KG1 (cell line): ENCODE data around the gene STX3.
"Not testable (repeated sequence)": the region's sequence is repeated elsewhere in the genome, so short reads cannot be mapped to it uniquely, and the experiment has no call there.

Experiments used
- DNase-seq: peaks from one replicate; lab custom pipeline; 2025; lab: John Stamatoyannopoulos, UW

The STX3 gene

DNA sequence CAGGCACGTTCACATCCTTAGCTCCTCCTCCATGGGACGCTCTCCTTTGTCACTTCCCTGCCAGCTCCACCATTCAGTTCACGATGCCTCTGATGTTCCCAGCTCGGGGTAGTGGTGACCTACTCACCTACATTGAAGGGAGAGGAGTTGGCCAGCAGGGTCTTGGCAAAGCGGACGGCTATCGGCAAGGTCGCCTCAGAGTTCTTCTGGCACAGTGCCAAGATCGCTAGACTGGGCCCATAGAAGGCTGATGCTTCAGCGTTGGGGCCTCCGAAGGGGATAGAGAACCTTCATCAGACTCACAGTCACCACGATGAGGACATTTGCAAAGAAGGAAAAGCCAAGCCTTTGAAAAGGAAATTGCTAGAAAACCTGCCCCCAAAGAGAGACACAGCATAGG, 87.1 kb downstream of the STX3 start:
- DNase-seq: no peak

DNA sequence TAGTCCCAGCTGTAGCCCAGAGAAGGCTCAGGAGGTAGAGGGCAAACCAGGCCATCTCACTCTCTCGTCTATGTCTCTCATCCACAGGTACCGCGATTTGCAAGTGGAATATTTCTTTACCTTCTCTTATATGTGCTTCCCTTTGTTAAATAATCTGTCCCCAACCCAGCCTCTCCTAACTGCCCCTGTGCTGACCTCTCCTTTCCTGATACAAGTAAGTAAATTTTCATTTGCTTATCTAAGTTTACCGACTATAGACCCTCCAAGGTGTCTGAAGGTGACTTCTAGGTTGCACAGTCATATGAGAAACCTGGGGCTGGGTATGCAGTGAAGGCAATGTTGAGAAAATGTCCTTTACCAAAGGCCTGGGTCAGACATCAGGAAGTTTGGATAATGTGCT, 90.2 kb downstream of the STX3 start, which contains the start of gene CBLIF:
CBLIF (minus strand) TSS at position 101 of the 400 bp plus-strand sequence; CDS start at position 55, 46 bp downstream.
- DNase-seq: no peak

DNA sequence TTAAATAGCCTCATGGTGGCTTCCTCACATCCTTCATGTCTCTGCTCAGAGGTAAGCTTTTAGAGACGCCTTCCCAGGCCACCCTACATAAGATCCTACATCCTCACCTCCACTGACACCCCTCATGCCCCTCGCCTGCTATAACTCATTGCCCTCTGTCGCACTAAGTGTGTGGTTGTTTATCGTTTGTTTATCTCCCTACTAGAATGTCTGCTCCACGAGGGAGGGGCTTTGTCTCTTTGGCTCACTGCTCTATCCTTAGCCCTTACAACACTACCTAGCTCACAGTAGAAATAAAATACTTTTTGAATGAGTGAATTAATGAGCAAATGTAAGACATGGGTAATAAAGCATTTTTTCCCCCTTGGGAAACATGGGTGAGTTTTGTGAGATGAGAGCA, 91.4 kb downstream of the STX3 start:
- DNase-seq: no peak

DNA sequence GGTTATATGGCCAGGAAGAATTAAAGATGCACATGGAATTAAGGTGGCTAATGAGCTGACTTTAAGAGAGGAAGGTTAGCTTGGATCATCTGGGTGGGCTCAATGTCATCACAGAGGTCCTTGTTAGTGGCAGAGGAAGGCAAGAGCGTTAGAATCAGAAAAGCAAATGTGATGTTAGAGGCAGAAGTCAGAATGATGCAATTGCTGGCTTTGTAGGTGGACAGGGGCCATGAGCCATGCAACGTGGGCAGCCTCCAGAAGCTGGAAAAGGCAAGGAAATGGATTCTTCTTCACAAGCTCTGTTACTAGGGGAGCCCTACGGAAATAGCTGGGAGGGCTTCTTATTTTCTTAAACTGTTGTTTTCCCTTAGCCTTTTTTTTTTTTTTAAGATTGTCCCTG, 92.5 kb downstream of the STX3 start:
- no peak for DNase-seq

DNA sequence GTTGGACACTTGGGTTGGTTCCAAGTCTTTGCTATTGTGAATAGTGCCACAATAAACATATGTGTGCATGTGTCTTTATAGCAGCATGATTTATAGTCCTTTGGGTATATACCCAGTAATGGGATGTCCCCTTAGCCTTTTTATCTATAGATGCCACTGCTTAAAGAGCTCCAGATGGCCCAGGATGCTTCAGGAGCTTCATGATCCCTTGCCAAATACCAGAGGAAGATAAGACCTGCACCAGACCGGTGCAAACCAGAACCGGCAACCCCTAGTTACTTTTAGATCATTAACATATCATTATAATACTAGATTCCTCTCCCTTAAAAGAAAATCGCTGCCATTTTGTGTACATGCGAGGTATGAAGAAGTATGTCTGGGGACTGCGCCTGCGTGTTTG, 93.3 kb downstream of the STX3 start:
- not testable (repeated sequence) for DNase-seq

DNA sequence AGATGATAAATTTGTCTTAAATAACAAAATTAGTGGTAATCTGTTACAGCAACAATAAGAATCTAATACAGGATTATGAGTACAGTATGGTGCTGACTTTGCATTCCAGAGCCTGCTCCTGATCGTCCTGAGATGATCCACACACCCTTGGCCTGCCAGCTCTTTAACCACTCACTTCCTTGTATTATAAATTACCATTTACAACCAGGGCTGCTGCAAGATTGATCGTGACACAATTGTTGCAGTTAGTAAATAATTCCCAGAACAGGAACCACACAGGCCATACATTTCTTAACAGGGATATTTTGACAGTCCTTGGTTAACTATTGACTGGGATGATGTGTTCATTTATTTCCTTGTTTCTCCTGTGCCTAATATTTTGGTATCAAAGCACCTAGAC, 94.0 kb downstream of the STX3 start:
- no peak for DNase-seq

DNA sequence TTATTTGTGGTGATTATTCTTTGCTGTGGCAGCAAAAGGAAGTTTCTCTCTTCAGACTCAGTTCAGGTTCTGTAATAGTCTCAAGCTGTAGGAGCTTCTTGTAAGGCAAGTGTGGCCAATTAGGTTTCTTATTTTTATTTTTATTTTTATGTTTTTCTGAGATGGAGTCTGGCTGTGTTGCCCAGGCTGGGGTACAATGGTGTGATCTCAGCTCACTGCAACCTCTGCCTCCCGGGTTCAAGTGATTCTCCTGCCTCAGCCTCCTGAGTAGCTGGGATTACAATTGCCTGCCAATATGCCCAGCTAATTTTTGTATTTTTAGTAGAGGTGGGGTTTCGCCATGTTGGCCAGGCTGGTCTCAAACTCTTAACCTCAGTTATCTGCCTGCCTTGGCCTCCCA, 94.4 kb downstream of the STX3 start:
- DNase-seq: not testable (repeated sequence)

DNA sequence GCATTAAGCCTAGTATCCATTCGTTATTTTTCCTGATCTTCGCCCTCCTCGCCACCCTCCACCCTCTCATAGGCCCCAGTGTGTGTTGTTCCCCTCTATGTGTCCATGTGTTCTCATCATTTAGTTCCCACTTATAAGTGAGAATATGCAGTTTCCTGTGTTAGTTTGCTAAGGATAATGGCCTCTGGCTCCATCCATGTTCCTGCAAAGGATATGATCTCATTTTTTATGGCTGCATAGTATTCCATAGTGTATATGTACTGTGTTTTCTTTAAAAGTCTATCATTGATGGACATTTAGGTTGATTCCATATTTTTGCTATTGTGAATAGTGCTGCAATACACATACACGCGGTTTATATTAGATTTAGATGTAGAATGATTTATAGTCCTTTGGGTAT, 96.2 kb downstream of the STX3 start:
- DNase-seq: not testable (repeated sequence)

DNA sequence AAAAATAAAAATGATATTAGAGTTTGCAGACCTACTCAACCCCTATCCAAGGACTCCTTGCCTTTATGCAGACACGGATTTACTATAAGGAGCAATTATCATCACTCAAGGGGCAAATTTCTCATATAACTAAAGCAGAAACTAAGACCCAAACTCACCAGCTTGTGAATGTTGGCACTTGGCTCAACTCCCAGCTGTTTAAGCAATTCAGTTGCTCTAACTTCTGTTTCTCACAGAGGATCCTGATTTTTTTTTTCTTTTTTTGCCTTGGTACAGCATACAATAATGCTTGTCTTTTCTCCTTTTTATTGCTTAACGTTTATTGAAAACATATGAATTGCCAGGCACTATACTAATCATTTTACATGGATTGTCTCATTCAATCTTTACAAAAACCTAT, 99.7 kb downstream of the STX3 start:
- DNase-seq: no peak
